CD4-positive, alpha-beta T cell treated with Interferon alpha-2 for 1 hour (primary cell): ENCODE measurements around the gene HLF.

Source experiments
- DNase-seq, 2 donors: peaks; one replicate each; pipeline ENCODE4 v3.0.0-alpha.2; 2020 to 2022

Gene HLF

DNA sequence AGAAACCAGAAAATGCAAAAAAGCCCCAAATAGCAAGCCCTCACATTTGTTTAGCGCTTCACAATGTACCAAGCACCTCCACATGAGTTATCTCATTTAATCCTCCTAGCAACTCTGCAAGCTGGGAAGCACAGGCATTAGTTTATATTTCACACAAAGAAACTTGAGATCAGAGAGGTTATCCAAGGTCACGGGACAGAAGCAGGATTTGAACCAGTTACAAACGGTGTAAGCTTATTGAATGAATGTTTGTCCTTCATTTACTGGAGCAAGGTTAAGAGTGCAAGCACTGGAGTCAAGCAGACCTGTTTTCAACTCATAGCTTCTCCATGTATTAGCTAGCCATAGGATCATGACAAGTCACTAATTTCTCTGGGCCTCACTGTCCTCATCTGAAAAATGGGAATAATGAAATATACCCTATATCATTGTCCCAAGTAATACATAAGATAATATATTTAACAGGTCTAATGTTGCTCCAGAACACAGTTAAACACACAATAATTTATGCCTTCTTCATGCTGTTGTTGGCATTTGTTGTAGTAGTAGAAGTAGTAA is 6.1 kb upstream of the HLF start:
- no peak for DNase-seq

DNA sequence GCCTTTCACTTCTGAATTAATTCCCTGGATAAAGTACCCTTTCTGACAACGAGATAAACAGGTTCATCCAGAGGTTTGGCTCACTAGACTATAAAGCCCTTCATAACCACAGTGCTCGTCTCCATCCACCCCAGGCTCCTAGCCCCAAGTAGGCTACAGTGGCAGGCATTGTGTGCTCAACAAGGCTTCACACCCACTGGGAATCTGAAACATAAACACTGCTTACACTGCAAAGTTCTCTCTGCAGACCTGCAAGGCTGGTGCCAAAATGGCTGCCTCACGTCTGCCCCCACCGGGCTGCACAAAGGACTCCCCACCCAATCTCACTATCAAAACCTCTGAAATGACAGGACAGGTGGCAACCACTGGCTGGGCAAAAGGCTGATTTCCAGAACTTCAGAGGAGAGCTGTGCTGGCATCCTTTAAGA is 5.1 kb upstream of the HLF start:
- no peak for DNase-seq

DNA sequence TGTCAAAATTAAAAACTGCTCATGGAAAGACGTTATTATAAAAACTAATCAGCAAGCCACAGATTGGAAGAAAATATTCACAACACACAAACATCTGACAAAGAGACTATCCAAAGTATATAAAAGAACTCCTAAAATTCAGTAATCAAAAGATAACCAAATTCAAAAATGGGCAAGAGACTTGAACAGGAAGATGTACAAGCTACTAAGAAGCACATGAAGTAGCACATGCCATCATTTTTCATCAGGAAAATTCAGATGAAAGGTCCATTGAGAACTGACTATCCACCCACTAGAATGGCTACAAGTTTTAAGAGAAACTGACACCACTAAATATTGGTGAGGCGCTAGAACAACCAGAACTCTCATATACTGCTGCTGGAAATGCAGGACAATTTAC is 3.4 kb upstream of the HLF start:
- no peak for DNase-seq

DNA sequence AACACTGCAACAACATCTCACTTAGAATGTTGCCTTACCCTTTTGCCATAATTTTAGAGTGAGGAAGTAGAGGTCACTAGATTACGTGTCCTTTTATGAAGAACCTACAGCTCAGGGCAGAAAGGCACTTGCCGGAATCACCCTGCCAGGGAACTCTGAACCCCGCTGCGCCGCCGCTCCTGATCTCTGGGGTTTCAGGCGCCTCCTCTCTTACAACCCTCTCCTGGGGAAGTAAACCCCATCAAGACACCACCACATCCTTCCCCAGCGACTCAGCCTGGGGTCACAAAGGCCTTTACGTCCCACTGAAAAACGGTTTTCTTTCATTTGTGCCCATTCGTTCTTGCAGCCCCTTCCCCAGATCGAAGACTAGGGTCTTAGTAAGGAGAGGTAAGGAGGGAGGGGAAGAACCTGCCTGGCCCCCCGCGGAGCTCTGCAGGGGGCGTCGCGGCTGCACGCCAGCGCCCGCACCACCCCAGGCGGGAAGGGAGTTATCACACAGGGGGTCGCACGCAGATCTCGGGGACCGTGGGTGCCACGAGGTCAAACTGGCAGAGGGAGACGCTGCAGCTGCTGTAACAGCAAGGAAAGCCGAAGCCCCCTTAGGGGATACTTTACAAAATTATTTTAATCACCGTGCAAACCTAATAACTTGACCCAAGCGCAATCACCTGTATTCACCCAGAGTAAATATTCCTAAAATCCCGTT is 1.0 kb upstream of the HLF start:
- peak in 1 of 2 donors; percentile 35 for DNase-seq

DNA sequence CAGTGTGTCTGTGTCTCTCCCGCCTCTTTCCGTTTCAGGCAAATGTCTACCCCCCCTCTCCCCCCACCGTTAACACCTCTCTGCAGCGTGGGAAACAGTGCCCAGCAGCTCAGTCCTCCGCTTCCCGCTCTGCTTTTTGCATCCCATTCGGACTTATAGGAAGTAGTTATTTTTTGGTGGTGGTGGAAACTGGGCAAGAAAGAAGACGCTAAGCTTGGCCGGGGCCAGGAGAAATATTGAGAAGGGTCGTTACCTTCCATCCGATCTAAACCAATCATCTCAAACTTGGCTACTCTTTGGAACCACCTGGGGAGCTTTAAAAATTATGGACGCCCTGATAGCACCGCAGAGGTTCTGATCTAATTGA is 499 bp upstream of the HLF start:
- no peak for DNase-seq

DNA sequence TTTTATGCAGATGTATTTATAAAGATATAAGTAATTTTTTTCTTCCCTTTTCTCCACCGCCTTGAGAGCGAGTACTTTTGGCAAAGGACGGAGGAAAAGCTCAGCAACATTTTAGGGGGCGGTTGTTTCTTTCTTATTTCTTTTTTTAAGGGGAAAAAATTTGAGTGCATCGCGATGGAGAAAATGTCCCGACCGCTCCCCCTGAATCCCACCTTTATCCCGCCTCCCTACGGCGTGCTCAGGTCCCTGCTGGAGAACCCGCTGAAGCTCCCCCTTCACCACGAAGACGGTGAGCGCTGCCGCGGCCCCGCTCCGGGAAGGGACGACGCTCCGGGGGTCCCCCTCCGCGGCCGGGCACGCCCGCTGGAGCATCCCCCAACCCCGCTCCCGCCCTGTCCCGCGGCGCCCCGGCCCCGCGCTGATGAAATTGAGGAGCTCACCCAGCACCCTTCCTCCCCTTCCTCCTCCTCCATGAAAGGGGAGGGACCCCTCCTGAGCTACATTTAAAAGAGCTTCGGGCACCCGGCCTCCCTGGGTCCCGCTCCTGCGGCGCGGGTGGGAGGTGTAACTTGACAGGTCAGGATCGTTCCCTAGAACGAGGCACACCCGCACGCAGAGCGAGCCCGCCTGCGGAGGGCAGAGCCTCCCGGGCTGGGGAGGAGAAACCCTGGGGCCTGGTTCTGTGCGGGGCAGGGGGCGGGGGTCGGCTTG is 706 bp downstream of the HLF start:
- DNase-seq: peak in 1 of 2 donors; percentile 18

DNA sequence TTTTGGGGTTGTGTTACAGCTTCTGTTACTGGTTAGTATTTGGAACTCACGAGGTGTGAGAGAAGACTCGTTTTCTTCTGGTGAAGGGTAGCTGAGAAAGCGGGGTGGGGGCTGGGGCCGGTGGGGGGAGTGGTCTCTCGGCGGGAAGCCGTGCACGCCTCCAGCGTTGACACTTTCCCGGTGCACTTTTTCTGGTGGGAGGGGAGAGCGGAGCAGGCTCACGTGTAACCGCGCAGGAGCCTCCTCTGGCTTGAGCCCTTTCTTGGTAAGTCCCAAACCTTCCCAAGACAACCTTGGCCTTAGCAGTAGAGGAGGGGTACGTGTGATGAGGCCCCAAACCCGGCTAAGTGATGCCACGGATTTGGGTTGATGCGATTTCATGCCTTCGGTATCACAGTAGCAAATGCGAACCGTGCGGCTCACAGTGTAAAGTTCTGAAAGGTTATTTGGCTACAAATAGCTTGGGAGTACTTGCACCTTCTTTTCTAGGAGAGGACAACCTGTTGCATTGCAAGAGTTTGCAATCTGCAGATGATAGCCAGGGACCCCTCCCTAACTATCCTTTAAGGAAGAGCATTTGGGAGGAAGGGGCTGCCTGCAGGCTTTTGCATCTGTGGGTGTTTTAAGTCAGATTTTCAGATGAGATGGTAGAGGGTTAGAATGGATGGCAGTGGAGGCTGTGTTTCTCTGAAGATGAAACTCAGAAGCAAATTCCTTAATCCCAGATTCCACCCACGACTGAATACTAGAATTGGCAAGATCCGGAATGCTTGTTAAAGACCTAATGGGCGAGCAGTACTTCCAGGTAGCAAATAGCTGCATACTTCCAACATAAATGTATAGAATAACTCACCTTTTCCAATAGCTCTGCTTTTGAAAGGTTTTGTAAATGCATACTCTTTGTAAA is 1.5 kb downstream of the HLF start:
- peak in 1 of 2 donors; percentile 19 for DNase-seq

DNA sequence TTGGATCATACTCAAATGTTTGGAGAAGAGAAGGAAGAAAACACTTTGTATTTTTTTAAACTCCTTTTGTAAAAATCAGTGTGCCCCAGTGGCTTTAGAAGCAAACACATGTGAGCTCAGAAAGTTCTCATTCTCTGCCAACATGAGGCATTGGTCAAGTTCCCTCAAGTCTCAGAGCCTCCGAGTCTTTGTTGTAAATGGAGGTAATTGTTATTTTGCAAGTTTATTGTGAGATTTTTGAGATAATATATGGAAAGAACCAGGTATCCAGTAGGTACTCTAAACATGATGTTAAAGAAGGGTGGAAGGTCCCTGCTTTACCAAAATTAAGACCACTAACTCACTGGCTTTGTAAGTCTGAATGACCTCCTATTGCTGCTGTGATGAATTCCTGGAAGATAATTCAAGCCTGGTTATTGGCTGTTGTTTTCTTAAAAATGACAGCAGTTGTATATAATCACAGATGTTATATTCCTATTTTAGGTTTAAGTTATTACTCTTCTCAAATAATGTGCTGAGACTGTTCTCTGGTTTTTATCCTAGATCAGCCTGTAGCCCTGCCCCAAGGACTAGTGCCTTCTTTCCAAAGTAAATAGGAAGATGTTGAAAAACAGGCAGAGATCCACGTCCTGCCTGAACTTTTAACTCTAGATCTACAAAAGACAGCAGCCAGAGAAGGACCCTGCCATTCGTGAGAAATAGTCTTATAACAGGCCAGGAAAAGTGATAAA is 2.4 kb downstream of the HLF start:
- no peak for DNase-seq

DNA sequence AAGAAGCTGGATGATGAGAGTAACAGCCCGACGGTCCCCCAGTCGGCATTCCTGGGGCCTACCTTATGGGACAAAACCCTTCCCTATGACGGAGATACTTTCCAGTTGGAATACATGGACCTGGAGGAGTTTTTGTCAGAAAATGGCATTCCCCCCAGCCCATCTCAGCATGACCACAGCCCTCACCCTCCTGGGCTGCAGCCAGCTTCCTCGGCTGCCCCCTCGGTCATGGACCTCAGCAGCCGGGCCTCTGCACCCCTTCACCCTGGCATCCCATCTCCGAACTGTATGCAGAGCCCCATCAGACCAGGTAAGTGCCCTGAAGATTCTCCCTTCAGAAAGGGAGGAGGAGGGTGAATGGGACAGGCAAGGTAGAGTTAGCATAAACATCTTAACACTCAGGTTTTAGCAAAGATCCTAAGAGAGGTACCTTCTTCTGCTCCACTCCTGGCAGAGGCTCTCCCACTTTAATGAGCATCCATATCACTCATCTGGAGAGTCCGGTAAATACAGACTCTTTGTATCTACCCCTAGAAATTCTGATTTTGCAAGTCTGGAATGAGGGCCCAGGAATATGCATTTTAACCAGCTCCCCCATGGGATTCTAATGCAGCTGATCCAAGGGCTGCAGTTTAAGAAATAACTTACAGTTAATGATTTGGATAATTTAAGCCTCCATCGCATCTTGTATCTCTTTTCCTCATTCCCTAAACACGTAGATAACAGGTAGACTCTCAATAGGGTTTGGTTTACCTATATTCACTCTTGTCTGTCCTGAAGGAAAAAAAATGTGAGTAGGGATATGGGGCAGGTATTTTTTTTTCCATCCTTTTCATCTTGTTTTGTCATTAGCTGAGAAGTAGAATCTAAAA is 3.3 kb downstream of the HLF start:
- no peak for DNase-seq

DNA sequence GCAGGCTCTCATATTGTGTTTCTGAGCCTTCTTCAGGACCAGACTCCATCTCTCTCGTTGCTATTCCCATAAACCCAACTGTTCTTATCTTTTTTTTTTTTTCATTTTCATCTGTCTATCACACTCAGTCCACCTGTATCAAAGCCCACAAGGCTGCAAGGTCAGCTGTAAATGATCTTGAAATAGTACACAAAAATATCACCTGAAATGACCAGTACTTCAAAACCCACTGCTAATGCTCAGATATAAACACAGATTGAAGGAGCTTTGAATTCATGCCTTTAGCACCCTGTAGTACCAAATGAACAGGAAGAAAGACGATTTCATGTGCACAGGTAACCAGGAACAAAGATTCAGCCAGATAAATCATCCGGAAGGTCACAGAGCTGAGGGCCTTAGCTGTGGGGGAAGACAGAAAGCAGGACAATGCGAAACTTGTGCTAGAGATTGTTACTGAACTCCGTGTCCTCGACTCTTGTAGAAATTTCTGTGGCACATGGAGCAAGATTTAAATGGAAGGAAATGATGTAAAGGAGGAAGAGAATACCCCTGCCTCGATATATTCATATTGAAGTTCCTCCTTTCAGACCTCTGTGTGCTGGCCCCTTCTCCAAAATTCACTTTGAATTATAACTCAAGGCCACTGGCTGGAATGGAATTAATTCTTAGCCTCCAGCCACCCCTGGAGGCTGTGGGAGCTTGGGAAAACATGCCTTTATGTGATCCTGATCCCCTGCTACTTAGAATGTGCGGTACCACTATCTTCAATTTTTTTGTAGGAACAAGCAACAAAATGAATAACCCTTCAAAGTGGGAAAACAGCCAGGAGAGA is 4.1 kb downstream of the HLF start:
- DNase-seq: no peak

DNA sequence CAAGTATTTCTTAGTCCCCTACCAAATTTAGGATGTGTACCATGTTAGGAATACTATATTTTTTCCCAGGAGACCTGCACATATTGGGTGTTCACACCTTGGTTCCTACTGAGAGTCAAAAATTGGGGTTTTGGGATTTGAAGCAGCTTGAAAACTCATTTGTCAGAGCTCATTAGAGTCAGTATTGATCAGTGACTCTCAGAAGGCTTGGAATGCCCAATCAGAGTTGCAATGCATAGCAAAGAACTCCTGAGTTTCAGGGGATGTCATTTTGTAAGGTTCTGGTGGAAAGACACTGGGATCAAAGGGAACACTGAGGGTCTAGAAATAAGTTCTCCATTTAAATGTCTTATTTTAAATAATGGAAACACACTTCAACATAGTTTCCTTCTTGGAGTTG is 5.1 kb downstream of the HLF start:
- no peak for DNase-seq

DNA sequence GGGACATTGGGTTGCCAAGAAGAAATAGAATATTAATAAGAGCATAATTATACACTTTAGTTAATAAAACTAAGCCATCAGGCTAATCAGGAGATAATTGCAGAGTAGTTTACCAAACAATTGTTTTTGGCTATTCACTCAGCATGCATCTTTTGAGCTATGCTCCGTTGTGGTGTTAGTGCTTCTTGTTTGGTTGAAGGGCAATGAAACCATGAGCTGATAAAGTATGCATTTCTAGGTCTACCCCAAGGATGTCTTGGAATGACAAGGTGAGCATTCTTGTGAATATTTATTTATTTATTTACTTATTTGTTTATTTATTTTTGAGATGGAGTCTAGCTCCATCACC is 6.4 kb downstream of the HLF start:
- DNase-seq: no peak

DNA sequence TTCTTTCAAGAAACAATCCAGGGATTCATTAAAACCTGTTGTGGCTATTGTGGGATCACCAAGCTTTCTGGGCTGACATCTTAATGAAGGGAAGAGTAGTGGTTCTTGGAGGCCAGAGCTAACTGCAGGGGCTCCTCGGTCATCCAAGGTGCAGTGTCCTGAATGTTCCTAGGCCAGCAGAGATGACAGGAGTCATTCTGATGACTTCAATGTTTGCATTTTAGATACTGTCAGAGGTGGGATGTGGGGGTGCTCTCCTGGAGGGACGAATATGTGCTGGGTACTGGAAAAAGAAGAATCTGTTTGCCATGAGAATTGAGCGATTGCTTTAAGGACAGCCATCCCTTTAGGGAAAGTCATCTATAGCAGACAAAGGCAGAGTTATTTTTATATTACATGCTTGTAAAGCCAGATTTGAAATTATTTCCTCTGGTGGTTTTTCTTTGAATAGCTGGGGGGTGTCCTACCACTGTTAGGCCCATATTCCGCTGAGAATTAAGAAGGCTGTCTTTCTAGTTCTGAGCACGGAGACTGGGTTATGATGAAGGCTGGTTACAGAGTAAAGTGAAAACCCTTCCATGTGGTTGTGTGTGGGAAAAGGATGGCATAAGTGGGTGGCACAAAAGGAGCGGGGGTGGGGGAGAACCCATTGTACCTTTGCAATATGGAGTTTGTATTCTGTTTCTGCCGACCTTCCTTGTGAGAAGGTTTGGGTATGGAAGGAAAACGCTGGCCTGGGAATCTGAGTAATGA is 7.4 kb downstream of the HLF start:
- DNase-seq: no peak

DNA sequence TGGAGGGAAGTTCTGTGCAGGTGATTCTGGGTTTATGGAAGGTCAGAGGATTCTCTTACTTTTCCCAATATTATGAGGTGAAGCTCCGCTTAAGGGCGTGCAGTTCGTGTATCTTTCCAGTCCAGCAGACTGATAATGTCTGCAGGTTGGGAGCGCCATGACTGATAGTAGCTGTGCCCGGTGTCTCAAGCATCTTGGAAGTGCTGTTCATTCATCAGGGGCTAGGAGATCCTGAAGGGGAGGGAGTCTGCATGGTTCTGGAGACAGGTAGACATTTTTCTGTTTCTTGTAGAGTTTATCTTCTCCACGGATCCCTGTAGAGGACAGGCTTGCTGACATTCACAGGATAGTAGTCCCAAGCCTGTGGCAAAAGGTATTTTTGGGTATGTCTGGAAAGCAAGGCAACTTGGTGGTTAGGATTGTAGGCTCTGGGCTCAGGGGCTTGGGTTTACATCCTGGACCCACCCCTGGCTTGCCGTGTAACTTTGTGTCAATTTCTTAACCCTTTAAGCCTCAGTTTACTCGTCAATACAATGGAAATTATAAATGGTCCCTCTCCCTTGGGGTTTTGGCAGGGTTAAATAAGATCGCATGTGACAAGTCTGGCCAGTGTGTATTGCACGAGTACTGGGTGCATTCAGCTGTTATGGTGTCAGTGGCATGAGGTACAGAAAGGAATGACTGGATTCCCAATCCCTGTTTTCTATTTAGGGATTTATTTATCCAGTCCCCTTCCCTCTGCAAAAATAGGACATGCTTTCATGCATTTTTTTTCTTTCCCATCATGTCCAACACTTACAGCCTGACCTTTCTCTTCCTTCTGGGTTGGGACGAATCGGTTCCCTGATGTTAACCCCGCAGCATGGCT is 8.2 kb downstream of the HLF start:
- DNase-seq: no peak

DNA sequence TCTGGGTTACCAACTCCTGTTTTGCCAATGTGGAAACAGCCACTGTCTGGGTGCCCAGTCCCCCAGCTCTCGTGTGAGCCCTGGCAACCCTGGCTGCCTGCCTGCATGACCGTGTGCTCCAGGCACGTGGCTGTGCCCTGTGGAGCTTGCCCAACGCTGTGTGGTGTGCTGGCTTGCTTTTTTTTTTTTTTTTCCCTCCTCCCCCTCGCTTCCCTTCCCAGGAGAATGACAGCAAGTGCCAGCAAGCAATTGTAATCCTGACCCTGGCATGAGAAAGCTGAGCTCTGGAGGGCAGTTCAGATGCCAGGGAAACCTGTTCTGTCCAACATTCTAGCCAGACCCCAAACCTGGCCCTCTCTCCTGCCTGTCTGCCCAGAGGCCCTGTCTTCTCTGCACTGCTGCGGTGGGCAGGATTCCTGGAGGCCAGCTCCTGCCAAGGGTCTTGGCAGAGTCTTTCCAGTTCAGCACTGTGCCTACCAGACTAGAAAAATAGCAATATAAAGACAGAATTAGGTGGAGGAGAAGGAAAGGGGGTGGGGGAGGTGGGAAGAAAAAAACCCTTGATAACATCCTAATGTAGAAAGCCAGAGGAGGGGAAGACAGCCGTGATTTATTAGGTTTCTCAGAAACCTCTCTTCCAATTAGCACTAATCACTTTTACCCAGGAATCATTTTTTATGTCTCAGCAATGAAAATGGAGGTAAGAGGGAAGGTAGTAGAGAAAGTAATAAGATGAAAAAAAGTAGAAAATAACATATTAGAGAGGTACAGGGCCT is 9.0 kb downstream of the HLF start:
- DNase-seq: no peak

DNA sequence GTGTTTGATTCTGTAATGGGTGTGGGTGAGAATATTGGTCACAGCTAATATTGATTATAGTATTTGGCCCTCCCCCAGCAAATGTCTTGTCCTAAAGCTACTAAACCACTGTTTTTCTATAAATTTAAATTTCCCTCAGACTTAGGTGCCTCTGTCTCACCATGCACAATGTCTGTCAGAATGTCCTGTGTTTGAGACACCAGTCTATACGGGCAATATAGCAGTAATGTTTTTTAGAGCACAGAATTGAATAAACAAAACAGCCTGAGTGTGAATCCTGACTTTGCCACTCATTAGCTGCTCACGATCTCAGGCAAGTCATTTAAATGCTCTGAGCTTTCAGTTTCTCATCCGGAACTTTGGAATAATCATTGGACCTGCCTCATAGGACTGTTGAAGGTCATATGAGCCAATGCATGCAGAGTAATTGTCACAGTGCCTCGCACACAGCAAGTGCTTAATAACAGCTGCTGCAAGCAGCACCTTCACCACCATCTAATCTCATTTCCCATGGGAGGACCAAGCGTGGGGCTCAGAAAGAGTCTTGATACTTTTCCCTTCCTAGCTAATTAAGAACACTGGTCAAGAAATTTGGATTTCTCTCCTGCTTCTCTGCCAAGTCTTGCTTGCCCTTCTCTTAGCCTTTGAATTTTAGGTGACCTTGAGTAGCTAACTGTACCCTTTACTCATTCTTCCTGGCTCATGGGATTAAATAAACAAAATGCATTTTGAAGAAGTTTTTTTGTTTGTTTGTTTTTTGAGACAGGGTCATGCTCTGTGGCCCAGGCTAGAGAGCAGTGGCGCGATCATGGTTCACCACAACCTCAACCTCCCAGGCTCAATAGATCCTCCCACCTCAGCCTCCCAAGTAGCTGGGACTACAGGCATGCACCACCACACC is 9.8 kb downstream of the HLF start:
- no peak for DNase-seq
